CD4-positive, alpha-beta T cell treated with Interleukin-21 for 1 hour (primary cell): ENCODE measurements around the gene TMEM248.
A peak's percentile ranks its signal among the peaks of the same experiment; 100 is the strongest.
"Not testable (repeated sequence)": the region's sequence is repeated elsewhere in the genome, so short reads cannot be mapped to it uniquely, and the experiment has no call there.

ENCODE experiments used
- DNase-seq: peaks from one replicate; pipeline ENCODE4 v3.0.0-alpha.2; 2020

The TMEM248 gene

DNA sequence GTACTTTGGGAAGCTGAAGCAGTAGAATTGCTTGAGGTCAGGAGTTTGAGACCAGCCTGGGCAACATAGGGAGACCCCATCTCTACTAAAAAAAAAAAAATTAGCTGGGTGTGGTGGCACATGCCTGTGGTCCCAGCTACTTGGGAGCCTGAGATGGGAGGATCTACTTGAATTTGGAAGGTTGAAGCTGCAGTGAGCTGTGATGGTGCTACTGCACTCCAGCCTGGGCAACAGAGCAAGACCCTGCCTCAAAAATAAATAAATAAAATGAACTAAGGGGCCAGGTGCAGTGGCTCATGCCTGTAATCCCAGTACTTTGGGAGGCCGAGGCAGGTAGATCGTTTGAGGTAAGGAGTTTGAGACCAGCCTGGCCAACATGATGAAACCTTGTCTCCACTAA lies 9.8 kb upstream of the TMEM248 start:
- not testable (repeated sequence) for DNase-seq

DNA sequence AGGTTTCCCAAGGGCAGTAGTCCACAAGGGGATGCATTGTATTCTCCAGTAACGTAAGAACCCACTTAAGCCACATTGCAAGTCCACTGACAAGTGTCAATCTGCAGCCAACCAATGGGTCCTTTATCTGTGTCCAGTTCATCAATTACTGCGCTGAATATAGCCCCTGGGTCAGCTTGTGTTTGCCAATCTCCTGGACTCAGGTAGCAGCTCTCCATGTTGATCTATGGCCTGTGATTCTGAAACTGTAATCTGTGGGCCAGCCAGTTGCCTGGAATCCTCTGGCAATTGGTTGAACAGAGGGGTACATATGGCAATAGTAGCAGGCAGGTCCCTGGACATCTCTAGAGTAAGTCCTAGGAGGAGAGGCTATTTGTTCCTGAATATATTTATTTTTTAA lies 8.8 kb upstream of the TMEM248 start:
- DNase-seq: no peak

DNA sequence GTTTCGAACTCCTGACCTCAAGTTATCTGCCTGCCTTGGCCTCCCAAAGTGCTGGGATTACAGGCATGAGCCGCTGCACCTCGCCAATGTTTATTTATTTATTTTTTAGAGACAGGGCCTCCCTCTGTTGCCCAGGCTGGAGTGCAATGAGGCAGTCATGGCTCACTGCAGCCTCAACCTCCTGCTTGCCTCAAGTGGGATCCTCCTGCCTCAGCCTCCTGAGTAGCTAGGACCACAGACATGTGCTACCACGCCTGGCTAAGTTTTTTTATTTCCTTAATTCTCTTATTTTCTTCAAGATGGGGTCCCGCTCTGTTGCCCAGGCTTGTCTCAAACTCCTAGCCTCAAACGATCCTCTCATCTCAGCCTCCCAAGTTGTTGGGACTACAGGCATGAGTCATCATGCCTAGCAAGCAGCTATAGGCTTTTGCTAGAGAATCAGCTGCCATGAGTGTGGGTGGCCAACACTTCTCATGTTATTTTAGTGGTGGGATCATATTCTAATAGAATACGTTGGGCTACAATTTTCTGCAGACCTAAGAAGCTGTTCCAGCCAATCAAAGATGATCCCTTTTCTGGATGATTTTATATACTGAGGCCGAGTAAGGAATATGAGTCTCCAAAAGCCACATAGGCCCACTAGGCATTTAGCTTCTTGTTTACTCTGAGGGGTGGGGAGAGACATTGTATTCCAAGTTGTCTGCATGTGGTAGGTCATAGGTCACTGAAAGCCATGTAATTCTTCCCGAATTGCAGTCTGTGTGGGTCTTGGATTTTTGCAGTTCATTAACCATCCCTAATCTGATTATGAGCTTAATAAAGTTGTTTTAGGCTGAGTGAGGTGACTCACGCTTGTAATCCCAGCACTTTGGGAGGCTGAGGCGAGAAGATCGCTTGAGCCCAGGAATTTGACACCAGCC lies 7.6 kb upstream of the TMEM248 start:
- no peak for DNase-seq

DNA sequence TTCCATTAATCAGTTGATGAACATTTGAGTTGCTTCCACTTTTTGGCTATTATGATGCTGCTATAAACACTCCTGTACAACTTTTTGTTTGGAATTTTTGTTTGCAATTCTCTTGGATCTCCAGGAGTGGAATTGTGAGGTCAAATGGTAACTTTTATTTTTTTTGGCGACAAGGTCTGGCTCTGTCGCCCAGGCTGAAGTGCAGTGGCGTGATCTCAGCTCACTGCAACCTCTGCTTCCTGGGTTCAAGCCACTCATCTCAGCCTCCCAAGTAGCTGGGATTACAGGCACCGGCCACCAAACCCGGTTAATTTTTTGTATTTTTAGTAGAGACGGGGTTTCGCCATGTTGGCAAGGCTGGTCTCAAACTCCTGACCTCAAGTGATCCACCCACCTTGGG lies 3.1 kb upstream of the TMEM248 start:
- DNase-seq: not testable (repeated sequence)

DNA sequence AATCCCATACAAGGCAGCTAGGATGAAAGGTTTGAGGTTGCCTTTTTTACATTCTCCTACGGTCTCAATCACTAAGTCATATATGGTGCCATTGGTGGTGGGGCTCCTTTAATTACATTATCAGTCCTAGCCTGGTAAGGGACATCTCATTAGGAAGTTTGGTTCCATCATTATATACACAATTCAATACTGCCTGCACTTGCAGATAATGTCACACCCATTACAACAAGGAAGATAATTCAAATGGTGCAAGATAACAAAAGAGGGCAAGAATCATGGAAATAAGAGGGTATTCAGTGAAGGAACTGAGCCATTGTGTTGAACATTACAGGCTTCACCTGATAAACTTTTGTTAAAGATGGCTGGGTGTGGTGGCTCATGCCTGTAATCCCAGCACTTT lies 1.7 kb upstream of the TMEM248 start:
- no peak for DNase-seq

DNA sequence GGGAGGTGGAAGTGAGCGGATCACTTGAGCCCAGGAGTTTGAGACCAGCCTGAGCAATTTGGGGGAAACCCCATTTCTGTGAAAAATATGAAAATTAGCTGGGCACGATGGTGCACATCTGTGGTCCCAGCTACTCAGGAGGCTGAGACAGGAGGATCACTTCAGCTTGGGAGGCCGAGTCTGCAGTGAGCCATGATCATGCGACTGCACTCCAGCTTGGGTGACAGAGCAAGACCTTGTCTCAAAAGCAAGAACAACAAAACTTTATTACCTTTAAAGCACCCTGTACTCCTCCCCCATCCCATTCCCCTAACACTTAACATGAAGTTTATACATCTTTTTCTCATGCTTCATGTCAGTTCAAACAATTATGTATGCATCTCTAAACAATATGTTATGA lies 1.3 kb upstream of the TMEM248 start:
- DNase-seq: no peak

DNA sequence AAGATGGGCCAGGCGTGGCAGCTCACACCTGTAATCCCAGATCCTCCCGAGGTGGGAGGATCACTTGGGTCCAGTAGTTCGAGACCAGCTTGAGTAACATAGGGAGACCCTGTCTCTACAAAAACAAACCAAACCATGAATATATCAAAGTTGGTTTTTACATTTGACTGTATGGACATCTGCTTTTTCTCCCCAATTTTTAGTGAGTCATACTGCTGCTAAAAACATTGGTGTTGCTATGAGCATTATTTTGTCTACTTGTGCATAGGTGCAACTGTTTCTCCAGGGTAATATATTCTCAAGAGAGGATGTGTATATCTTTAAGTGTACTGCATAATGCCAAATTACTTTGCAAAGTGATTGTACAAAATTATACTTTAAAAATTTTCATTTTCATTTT lies 769 bp upstream of the TMEM248 start:
- DNase-seq: no peak

DNA sequence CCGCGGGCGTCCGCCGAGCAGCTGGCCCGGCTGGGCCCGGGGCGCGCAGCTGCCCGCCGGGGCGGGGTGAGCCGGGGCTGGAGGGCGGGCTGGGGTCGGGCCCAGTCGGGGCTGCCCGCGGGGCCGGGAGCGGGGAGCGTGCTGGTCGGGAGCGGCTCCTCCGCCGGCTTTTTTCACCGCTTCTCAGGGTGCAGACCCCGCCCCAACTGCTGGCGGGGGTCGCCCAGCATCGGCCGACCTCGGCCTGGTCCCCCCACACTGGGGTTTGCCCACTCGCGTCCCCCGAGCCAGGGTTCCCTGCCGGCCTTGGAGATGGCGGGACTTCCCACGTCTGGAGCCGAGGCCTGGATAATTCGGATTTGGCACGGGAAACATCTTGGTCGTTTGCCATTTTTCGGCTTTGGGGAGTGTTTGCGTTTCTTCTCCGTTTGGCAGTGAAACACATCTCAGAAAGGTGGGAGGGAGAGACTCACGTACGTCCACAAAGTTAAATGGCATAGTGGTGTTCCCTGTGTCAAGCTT lies 432 bp downstream of the TMEM248 start:
- peak; percentile 11 for DNase-seq

DNA sequence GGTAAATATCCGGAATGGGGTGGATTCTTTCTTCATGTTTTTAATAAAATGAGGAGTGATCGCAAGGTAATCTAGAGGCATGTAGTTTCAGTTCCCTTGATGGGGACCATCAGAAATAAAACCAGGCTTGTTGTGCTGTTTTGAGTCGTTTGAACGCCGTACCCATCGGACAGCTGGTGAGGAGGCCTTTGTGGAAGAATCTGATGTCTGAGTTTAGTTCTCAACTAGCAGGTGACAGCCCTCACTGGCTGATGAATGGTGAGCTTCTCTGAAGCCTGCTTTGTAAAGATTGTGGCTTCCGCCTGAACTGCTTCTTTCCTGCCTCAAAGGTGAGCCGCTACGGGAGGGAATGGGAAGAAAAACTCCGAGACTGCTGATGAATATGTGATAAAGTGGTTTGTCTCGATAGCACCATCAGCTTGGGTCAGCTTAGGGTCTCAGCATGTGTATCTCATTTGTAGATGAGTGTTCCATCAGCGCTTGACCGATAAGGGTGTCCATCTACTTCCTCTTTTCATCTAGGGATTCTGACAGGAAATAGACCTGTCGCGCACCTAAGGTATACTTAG lies 977 bp downstream of the TMEM248 start:
- peak; percentile 48 for DNase-seq

DNA sequence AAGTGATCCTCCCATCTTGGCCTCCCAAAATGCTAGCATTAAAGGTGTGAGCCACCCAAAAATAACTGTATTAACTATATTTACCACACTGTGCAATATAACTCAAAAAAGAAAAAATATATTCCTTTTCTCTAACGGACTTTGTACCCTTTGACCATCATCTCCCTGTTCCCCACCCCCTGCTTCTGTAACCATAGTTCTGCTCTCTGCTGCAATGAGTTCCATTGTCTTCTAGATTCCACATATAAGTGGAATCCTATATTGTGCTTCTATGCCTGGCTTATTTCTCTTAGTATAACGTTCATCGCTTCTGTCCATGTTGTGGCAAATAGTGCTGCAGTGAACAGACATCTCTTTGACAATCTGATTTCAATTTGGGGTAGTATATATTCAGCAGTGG lies 4.2 kb downstream of the TMEM248 start:
- DNase-seq: no peak

DNA sequence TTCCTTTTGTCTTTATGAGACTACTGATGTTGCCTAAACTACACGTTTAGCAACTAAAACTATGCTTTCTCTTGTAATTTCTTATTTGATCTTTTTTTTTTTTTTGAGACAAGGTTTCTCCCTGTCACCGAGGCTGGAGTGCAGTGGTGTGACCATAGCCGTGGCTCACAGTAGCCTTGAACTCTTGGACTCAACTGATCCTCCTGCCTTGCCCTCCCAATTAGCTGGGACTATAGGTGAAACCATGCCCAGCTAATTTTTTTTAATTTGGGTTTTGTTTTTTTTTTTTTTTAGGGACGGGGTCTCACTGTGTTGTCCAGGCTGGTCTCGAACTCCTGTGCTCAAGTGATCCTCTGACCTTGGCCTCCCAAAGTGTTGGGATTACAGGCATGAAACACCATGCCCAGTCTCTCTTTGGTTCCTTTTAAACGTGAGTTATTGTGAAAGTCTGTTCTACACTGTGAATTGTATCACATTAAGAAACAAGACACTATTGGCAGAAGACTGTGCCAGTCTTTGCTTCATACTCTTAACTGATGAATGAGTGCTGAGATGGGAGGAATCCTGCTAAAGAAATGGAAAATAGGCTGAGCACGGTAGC lies 6.4 kb downstream of the TMEM248 start:
- DNase-seq: no peak

DNA sequence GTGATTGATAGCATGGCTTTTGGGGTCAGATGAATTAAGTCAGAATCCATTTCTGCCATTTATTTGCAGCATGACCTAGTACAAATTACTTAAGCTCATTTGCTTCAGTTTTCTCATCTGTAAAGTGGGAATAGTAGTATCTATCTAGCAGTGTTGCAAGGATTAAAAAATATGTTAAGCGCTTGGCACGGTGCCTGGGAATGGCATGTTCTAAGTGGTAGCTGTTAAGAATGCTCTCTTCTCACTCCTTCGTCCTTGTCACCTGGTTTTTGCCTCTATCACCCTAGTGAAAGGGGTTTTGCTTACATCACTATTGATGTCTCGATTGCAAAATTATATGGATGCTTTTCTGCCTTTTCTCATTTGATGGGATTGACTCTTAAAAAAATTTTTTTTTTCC lies 7.4 kb downstream of the TMEM248 start:
- no peak for DNase-seq

DNA sequence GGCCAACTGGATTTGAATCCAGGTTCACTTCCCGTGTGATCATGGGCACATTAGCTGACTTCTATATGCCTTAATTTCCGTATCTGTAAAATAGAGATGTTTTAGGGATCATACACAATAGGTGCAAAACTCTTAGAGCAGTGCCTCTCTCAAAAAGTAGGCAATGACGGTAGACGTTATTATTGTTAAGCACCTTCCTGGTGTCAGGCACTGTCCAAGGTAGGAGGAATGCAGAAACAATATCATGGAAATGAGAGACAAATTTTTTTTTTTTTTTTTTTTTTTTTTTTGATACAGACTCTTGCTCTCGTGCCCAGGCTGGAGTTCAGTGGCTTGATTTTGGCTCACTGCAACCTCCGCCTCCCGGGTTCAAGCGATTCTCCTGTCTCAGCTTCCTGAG lies 8.1 kb downstream of the TMEM248 start:
- no peak for DNase-seq

DNA sequence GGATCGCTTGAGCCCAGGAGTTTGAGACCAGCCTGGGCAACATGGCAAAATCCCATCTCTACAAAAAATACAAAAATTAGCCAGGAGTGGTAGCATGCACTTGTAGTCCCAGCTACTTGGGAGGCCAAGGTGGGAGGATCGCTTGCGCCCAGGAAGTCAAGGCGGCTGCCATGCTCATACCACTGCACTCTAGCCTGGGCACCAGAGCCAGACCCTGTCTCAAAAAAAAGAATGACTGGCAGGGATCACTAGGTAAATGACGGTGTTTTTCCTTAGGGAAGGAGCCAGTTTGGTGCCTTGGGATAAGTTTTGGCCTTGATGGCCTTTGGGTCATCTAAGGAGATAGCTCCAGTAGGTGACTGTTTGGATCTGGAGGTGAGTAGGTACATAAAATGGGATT lies 8.9 kb downstream of the TMEM248 start:
- DNase-seq: no peak

DNA sequence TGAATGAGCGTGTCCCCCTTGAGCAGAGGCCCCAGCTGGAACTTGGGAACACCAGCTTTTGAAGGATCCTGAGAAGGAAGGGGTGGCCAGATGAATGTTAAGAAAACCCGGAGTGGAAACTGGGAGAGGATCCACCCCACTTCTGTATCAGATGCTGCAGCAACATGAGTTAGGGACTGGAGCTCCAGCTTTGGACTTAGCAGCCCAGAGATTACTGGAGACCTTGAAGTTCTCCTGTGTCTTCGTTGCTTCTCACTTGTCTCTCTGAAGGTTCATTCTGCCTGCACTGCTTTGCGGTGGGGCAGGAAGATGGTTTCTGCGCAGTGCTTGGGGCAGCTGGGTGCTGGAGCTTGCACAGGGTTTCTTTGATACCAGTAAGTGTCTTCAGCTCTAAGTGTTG lies 9.3 kb downstream of the TMEM248 start:
- no peak for DNase-seq

DNA sequence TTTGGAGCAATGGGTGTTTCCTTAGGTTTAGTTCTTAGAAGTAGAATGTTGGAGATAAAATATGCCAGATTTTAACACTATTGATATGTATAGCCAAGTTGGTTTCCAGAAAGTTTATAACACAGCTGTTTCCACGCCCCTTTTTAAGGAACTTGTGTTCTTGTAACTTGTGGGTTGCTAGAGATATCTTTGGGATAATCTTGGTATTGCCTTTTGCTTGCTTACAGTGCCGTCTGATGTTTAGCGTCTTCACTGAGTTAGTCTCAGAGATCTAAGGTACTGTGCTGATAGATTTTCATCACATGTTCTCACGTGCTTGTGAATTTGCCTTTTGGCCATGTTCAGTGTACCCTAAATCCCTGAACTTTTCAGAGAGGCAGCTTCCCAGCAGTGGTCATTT lies 12.4 kb downstream of the TMEM248 start:
- no peak for DNase-seq

DNA sequence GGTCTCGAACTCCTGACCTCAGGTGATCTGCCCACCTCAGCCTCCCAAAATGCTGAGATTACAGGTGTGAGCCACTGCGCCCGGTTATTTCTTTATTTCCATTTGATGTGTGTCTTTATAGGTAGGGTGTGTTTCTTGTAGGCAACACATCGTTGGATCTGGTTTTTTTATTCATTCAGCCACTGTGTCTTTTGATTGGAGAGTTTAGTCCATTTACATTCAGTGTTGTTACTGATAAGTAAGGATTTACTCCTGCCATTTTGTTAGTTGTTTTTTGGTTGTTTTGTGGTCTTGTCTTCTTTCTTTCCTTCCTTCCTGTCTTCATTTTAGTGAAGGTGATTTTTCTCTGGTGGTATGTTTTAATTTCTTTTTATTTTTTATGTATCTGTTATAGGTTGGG lies 16.9 kb downstream of the TMEM248 start:
- no peak for DNase-seq

DNA sequence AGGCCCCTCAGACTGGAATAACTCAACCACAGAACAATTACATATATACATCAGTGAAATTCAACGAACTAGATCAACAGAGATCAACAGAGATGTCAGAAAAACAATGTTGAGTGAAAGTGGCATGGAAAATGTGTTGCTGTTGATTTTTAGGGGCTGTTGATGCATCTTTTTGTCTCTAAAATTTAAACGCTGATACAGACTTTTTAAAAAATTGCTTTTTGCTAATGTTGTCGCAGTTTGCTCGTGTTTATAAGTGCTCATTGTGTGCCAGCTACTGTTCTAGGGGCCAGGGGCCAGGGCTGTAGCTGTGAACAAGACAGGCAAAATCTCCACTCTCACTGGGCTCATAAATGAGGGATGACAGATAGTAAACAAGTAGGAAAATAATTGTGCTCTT lies 18.3 kb downstream of the TMEM248 start:
- no peak for DNase-seq

DNA sequence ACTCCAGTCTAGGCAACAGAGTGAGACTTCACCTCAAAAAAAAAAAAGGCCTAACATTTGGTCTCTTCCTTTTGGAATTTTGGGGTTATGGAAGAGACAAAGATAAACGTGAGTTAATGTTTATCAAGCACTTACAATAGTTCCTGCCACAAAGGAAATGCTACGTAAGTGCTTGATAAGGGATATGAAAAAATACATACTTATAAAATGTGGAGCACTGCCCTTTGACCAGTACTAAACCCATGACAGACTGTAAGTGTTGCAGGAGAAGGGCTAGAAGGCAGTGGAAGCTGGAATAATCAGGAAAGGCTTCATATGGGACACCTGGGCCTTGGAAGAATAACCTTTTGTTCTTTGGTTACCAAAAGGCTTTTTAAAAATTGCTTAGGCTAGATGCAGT lies 25.5 kb downstream of the TMEM248 start:
- no peak for DNase-seq

DNA sequence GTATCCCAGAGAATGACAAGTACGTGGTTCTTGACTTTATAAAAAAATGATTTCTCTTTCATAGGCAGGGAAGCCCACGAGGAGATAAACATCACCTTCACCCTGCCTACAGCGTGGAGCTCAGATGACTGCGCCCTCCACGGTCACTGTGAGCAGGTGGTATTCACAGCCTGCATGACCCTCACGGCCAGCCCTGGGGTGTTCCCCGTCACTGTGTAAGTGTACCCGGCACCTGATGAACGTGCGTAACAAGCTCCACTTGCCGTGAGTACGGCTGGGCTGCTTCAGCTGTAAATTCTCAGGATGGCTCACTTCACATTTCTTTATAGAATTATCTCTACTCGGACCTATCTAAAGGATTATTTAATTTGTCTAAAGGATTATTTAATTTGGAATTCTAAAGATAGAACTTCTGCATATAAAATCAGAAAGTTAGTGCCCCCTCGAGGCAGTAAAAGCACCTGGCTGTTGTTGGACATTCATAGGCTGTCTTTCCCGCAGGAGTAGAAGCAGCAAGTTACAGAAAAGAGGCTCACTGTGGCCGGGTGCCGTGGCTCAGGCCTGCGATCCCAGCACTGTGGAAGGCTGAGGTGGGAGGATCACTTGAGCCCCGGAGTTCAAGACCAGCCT lies 27.6 kb downstream of the TMEM248 start:
- DNase-seq: no peak

DNA sequence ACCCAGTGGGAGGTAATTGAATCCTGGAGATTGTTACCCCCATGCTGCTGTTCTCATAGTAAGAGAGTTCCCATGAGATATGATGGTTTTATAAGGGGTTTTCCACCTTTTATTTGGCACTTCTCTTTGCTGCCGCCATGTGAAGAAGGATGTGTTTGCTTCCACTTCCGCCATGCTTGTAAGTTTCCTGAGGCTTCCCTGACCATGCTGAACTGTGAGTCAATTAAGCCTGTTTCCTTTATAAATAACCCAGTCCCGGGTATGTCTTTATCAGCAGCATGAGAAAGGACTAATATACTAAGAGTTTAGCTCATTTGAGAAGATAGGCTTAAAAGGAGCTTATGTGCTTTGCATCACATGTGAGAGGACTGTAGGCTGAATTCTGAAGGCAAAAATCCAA lies 29.3 kb downstream of the TMEM248 start:
- DNase-seq: no peak

DNA sequence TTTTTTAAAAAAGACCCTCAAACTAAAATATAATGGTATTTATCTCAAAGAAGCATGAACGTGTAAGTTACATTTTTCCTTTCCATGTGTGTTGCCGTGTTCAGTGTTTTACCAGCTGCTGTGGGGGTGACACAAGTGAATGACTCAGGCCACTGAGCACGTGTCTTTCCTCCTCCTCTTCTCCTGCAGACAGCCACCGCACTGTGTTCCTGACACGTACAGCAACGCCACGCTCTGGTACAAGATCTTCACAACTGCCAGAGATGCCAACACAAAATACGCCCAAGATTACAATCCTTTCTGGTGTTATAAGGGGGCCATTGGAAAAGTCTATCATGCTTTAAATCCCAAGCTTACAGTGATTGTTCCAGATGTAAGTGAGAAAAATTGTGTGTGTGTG lies 29.7 kb downstream of the TMEM248 start:
- no peak for DNase-seq

DNA sequence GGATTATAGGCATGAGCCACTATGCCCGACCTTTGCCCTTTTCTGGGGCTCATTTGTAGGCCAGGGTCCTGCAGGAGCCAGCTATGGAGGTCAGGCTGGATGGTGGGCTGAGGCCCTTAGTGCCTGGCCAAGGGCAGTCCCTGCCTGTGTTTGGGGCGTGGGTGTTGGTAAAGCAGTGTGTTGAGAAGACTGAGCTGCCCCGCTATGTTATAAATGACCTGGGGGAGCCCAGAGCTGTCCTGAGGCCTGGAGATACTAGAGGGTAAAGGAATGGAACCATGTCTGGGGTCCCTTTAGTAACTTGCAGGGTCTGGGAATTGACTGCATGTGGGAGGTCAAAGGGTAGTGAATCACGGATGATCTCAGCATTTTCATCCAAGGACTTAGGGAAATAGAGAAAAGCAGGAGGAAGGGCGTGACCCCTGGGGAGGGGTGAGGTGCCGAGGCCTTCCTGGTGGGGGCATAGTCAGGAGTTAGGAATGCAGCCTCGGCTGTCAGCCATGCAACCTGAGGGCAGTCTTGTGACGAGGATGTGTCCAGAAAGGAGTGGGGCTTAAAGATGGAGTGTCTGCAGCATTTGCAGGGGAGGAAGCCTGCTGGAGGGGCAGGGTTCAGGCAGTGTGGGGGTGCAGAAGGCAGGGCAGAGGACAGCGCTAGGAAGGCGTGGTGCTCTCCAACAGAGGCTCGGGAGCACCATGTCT lies 31.5 kb downstream of the TMEM248 start:
- no peak for DNase-seq
